GM12878 (cell line): ENCODE data around the gene POLE4. TPM values are rescaled to one million over a fixed set of nuclear protein-coding genes. Genes with fewer than 3 reads are reported as not detected.
A peak's percentile ranks its signal among the peaks of the same experiment; 100 is the strongest.

Experiments used
- ATAC-seq: fragments of 200-7000 bp; cut with Tn5 transposase; 3 replicates; pipeline ENCODE4 v1.9.1; 2020; ENCODE audit warnings: mild to moderate bottlenecking, moderate library complexity
- Bru-seq: library from RNA; stranded (reverse); fragments of 400-500 nt; gene quantifications from one replicate; lab custom pipeline; 2021; lab: Mats Ljungman, UMichigan
- BruChase-seq, 2 experiments: library from RNA; stranded (reverse); fragments of 400-500 nt; gene quantifications; one replicate each; lab custom pipeline; 2021; lab: Mats Ljungman, UMichigan
- BruUV-seq: library from RNA; stranded (reverse); fragments of 400-500 nt; replicated peaks from 2 replicates; lab custom pipeline; 2021; lab: Mats Ljungman, UMichigan
- CTCF ChIA-PET: fragments of 300-600 bp; sonication (Branson Sonifier 250); formaldehyde crosslinking; extraction: SDS; loops from one replicate; lab custom pipeline; 2021; ENCODE audit warnings: inconsistent platforms; lab: Yijun Ruan, JAX
- POLR2A ChIA-PET: fragments of 350-600 bp; formaldehyde crosslinking; extraction: SDS; loops from one replicate; lab custom pipeline; 2021; ENCODE audit warnings: inconsistent platforms; lab: Charles Lee
- RAD21 ChIA-PET: fragments of 300-600 bp; sonication (Branson Sonifier 250); formaldehyde crosslinking; loops from one replicate; lab custom pipeline; 2023; ENCODE audit warnings: antibody characterized with exemption; ENCODE audit not compliant: unreplicated experiment; lab: Charles Lee
- SMC1A ChIA-PET: fragments of 300-600 bp; sonication (Branson Sonifier 250); formaldehyde crosslinking; loops from one replicate; lab custom pipeline; 2023; ENCODE audit not compliant: unreplicated experiment, uncharacterized antibody; lab: Charles Lee
- DNase-seq: peaks from one replicate; pipeline ENCODE4 v3.0.0-alpha.2; 2011; ENCODE audit warnings: low read depth, low spot score
- FAIRE-seq: peaks from 3 replicates; lab custom pipeline; 2011; peaks lifted over from hg19 to GRCh38; lab: Jason Lieb, UNC
- H2AFZ ChIP-seq: 2 replicates; pipeline ENCODE4 v1.6.0; 2011; ENCODE audit warnings: low read depth, low read length, control low read depth; ENCODE audit not compliant: control insufficient read depth
- H3K27ac ChIP-seq: 2 replicates; pipeline ENCODE4 v1.5.1; 2011; ENCODE audit warnings: control low read depth; ENCODE audit not compliant: control insufficient read depth, insufficient read depth
- H3K27me3 ChIP-seq, 2 experiments: replicated peaks in 1 of 2; 2 replicates each; pipeline versions ENCODE4 v1.6.0 to v1.6.1; 2011; ENCODE audit warnings: low read length in 1 of 2; ENCODE audit not compliant: control insufficient read depth in 2 of 2, insufficient read depth in 2 of 2
- H3K36me3 ChIP-seq, 2 experiments: 2 replicates each; pipeline ENCODE4 v1.5.1; 2011; ENCODE audit warnings: low read length in 1 of 2; ENCODE audit not compliant: control insufficient read depth in 2 of 2, insufficient read depth in 2 of 2
- H3K4me1 ChIP-seq: 2 replicates; pipeline ENCODE4 v1.6.1; 2011; ENCODE audit warnings: mild to moderate bottlenecking, low read length, moderate library complexity, mixed read lengths; ENCODE audit not compliant: control insufficient read depth, insufficient read depth
- H3K4me2 ChIP-seq: 2 replicates; pipeline ENCODE4 v1.6.0; 2011; ENCODE audit warnings: control low read depth; ENCODE audit not compliant: control insufficient read depth, insufficient read depth
- H3K4me3 ChIP-seq: fragments of 200-600 bp; sonication (generic); 2 replicates; pipeline ENCODE4 v1.5.1; 2016
- H3K79me2 ChIP-seq: 2 replicates; pipeline ENCODE4 v1.6.0; 2011; ENCODE audit warnings: low read length; ENCODE audit not compliant: control insufficient read depth, insufficient read depth
- H3K9ac ChIP-seq: 2 replicates; pipeline ENCODE4 v1.8.0; 2011; ENCODE audit warnings: low read length, control low read depth, mixed read lengths; ENCODE audit not compliant: control insufficient read depth, insufficient read depth
- H3K9me3 ChIP-seq: replicated peaks from 3 replicates; pipeline ENCODE4 v1.5.1; 2011; ENCODE audit warnings: mild to moderate bottlenecking, low read length; ENCODE audit not compliant: control insufficient read depth, insufficient read depth
- H4K20me1 ChIP-seq: 2 replicates; pipeline ENCODE4 v1.6.0; 2011; ENCODE audit not compliant: control insufficient read depth, insufficient read depth
- BACH1 ChIP-seq: fragments of 450-650 bp; IDR thresholded peaks from 2 replicates; pipeline ENCODE4 v1.6.1; 2017; ENCODE audit warnings: mild to moderate bottlenecking, borderline replicate concordance
- CBFB ChIP-seq: IDR thresholded peaks from 2 replicates; pipeline ENCODE4 v1.6.1; 2016; ENCODE audit warnings: antibody characterized with exemption, low read depth
- CHD4 ChIP-seq: fragments of 200-600 bp; sonication (generic); IDR thresholded peaks from 2 replicates; pipeline ENCODE4 v1.6.1; 2016; ENCODE audit warnings: mild to moderate bottlenecking
- EED ChIP-seq: sonication (generic); IDR thresholded peaks from 2 replicates; pipeline ENCODE4 v1.6.1; 2016; ENCODE audit warnings: antibody characterized with exemption, low read depth
- EGR1 ChIP-seq, 2 experiments: IDR thresholded peaks; 1 replicate in 1 of 2; 2 replicates in 1 of 2; pipeline ENCODE4 v1.6.1; 2011 to 2012; ENCODE audit warnings: low read depth in 2 of 2, low read length in 2 of 2, borderline replicate concordance in 1 of 2, mild to moderate bottlenecking in 1 of 2, moderate library complexity in 1 of 2
- JUND ChIP-seq: IDR thresholded peaks from 2 replicates; pipeline ENCODE4 v1.6.1; 2012; ENCODE audit warnings: low read depth, mild to moderate bottlenecking, low read length, improper control_type of control experiment, moderate library complexity
- KAT2A ChIP-seq: conservative IDR thresholded peaks from 2 replicates; pipeline ENCODE4 v1.6.1; 2011; ENCODE audit warnings: low read depth, low read length; ENCODE audit not compliant: control insufficient read depth
- NR2C1 ChIP-seq: fragments of 450-650 bp; IDR thresholded peaks from 2 replicates; pipeline ENCODE4 v1.6.1; 2017; ENCODE audit warnings: antibody characterized with exemption, mild to moderate bottlenecking, moderate library complexity
- NR2F1 ChIP-seq: fragments of 450-650 bp; conservative IDR thresholded peaks from 2 replicates; pipeline ENCODE4 v1.6.1; 2017; ENCODE audit warnings: mild to moderate bottlenecking
- PML ChIP-seq: IDR thresholded peaks from 2 replicates; pipeline ENCODE4 v1.6.1; 2012; ENCODE audit warnings: low read length, inconsistent platforms
- SIX5 ChIP-seq: IDR thresholded peaks from 2 replicates; pipeline ENCODE4 v1.6.1; 2011; ENCODE audit warnings: mild to moderate bottlenecking, low read depth, low read length, moderate library complexity; ENCODE audit not compliant: severe bottlenecking
- SP1 ChIP-seq: IDR thresholded peaks from one replicate; pipeline ENCODE4 v1.6.1; 2011; ENCODE audit warnings: low read depth, low read length
- SREBF2 ChIP-seq: IDR thresholded peaks from 2 replicates; pipeline ENCODE4 v1.6.1; 2012; ENCODE audit warnings: mild to moderate bottlenecking, low read length
- STAT1 ChIP-seq: fragments of 450-650 bp; conservative IDR thresholded peaks from 2 replicates; pipeline ENCODE4 v1.6.1; 2014; ENCODE audit warnings: antibody characterized with exemption, mild to moderate bottlenecking
- TCF12 ChIP-seq: IDR thresholded peaks from 2 replicates; pipeline ENCODE4 v1.6.1; 2011; ENCODE audit warnings: low read depth, mild to moderate bottlenecking, low read length
- WGBS: methylation state at CpG from one replicate; pipeline ENCODE4 v1.1.6; 2016; ENCODE audit warnings: low lambda C conversion rate; ENCODE audit not compliant: insufficient replicate concordance, insufficient coverage; ENCODE audit errors: missing lambda C conversion rate; 5-methylcytosine and 5-hydroxymethylcytosine counted together
- in situ Hi-C: fragments of 300-500 bp; cut with MboI; formaldehyde crosslinking; loops from 9 replicates; pipeline ENCODE4 v1.14.3; 2018; ENCODE audit warnings: mixed read lengths
- intact Hi-C: fragments of 100-400 bp; cut with micrococcal nuclease; formaldehyde crosslinking; loops from one replicate; pipeline ENCODE4 v1.14.2; 2022; ENCODE audit not compliant: unreplicated experiment
- long read RNA-seq, 2 experiments: library from polyadenylated mRNA; unstranded; transcript quantifications; one replicate each; pipeline ENCODE4 v2.0.0, GENCODE V29; 2019 to 2020
- polyA minus RNA-seq, 3 experiments: library from RNA; depleted of rRNA, polyadenylated mRNA; stranded (reverse); fragments of >200 nt; gene quantifications; 2 replicates each; pipeline ENCODE4 v1.2.3, GENCODE V29; 2011
- polyA plus RNA-seq, 11 experiments: library from polyadenylated mRNA; depleted of rRNA in 4 of 11; unstranded in 6 of 11; stranded (reverse) in 5 of 11; fragments of >200 nt; fragmentation: Nextera tagmentation in 4 of 11; fragmentation: Illumina TruSeq in 1 of 11; extraction: Ambion mirVana in 4 of 11; extraction: Trizol in 1 of 11; gene quantifications; 1 replicate in 1 of 11; 2 replicates in 10 of 11; pipeline versions ENCODE4 v1.2.1 to v1.2.3, GENCODE V29; 2011 to 2016; ENCODE audit warnings: inconsistent platforms in 2 of 11, missing spikeins in 2 of 11, low read depth in 1 of 11
- total RNA-seq, 4 experiments: library from RNA; depleted of rRNA in 3 of 4; stranded (reverse); fragments of >200 nt in 3 of 4; fragmentation: Illumina TruSeq in 1 of 4; extraction: Trizol in 1 of 4; gene quantifications; 2 replicates each; pipeline versions ENCODE4 v1.2.1 to v1.2.3, GENCODE V29; 2013 to 2021
- TF ChIP-seq, protein P1 (sequence below): IDR thresholded peaks from 2 replicates; pipeline ENCODE4 v1.6.1; 2011; ENCODE audit warnings: low read depth, mild to moderate bottlenecking, low read length, moderate library complexity, borderline replicate concordance; ENCODE audit errors: extremely low read depth

POLE4 gene
- 27.5 and 34.0 TPM in 2 replicates for total RNA-seq (2013; cell fraction: nucleolus; rRNA removed)
- total RNA-seq (2014; rRNA removed) (46.8 and 47.0 TPM in 2 replicates), total RNA-seq (2014; rRNA removed; fragmentation: Illumina TruSeq; extraction: Trizol) (46.7 and 49.0 TPM in 2 replicates), total RNA-seq (2021) (75.8 and 78.9 TPM in 2 replicates), polyA plus RNA-seq (2011; rRNA removed) (112 and 129 TPM in 2 replicates), polyA plus RNA-seq (2014; fragmentation: Illumina TruSeq; extraction: Trizol) (38.5 and 43.9 TPM in 2 replicates), polyA plus RNA-seq (2014; fragmentation: Nextera tagmentation; extraction: Ambion mirVana) (10 to 100 TPM; 48.8 to 86.2 TPM), polyA plus RNA-seq (2014; rRNA removed) (57.8 and 69.5 TPM in 2 replicates), polyA plus RNA-seq (2016; fragmentation: Nextera tagmentation; extraction: Ambion mirVana) (100 to 1,000 TPM; 210 to 221 TPM), polyA minus RNA-seq (2011; rRNA and poly(A)+ RNA removed) (10.5 and 10.9 TPM in 2 replicates), Bru-seq, nascent RNA (percentile 86 among the genes with signal in this experiment), BruChase-seq, experiment 1, labeled RNA remaining after a 6-hour chase (percentile 71 among the genes with signal in this experiment), BruChase-seq, experiment 2, labeled RNA remaining after a 2-hour chase (percentile 79 among the genes with signal in this experiment)
- 62.9 TPM for polyA plus RNA-seq (2011; ENCODE audit: low read depth)
- polyA plus RNA-seq (2011; cell fraction: cytosol; rRNA removed) = 51.8 and 53.5 TPM in 2 replicates
- 23.7 and 26.3 TPM in 2 replicates for polyA plus RNA-seq (2011; cell fraction: nucleus; rRNA removed)
- 44.8 and 64.0 TPM in 2 replicates for polyA plus RNA-seq (2012)
- 14.0 and 18.2 TPM in 2 replicates for polyA minus RNA-seq (2011; cell fraction: cytosol; rRNA and poly(A)+ RNA removed)
- polyA minus RNA-seq (2011; cell fraction: nucleus; rRNA and poly(A)+ RNA removed) = 11.8 and 30.4 TPM in 2 replicates
- long read RNA-seq, experiment 1, transcript POLE4-205 (4 exons, 1,248 nt) = major isoform, 26 of 32 reads
- long read RNA-seq, experiment 1, partial matches to known transcripts = 1 of 32 reads
- long read RNA-seq, experiment 1, other reads (novel, unspliced or antisense) = 2 of 32 reads
- long read RNA-seq, experiment 2, transcript POLE4-205 (4 exons, 1,248 nt) = major isoform, 12 of 18 reads
- long read RNA-seq, experiment 2, partial matches to known transcripts = 0 of 18 reads
- long read RNA-seq, experiment 2, other reads (novel, unspliced or antisense) = 2 of 18 reads

DNA sequence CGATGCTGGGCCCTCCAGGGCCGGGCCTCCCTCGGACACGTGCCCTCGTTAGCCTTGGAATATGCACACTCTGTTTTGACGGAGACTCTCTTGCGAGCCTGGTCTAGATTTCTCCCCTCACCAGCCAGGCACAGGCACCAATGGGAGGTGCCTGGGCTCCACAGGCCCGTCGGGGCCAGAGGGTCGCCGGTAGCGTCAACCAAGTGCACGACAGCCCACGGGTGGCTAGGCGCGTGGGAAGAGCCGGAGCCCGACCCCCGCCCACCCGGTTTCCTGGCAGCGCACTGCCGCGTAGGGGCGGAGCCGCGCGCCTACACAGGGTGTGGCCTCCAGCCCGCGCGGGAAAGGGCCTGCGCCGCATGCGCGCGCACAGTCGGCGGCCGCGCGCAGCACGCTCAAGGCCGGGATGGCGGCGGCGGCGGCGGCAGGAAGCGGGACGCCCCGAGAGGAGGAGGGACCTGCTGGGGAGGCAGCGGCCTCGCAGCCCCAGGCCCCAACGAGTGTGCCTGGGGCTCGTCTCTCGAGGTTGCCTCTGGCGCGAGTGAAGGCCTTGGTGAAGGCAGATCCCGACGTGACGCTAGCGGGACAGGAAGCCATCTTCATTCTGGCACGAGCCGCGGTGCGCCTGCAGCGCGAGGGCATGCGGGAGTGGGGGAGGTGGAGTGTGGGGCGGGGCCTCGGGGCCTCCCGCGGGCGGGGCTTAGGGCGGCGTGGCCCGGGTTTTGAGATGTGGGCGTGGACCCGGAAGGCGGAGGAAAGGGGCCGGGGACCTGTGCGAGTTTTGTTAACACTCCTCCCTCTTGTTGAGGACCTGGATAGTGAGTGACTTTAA, at the start of gene POLE4:
TSS of gene POLE4 (plus strand) at position 370 of the 832 bp plus-strand sequence. CDS start at position 407, 37 bp downstream.
- DNase-seq (peak; percentile 68), ATAC-seq (peak; percentile 97), FAIRE-seq (peak; percentile 86)
- SMC1A ChIA-PET = interaction anchor here (0.8 to 2.3 kb wide), 2 partner anchors 9 to 13 kb away, joined by 3 to 13 read pairs; no protein-coding TSS in a partner anchor
- CTCF ChIA-PET = interaction anchor here (0.9 to 1.5 kb wide), 4 partner anchors 9 to 447 kb away, joined by 3 to 7 read pairs (median 4); no protein-coding TSS in a partner anchor
- peaks cover 2% of the 10 kb centered on the region; the same call in 2 of the 3 replicates for H3K9me3 ChIP-seq
- intact Hi-C loops (loop anchor here (1.0 to 5.0 kb wide), 2 partner anchors 13 to 474 kb away; no protein-coding TSS in a partner anchor), in situ Hi-C loops (no loop called here)
- BruUV-seq = no TSS peak
- H2AFZ ChIP-seq = peak within 1 kb of the TSS; percentile 99
- peak within 1 kb of the TSS; percentile 78 for H3K4me3 ChIP-seq
- H3K79me2 ChIP-seq = peaks cover 2% of the 10 kb centered on the region
- H3K9ac ChIP-seq = peak within 1 kb of the TSS; percentile 80
- H3K4me2 ChIP-seq = peak within 1 kb of the TSS; percentile 99
- POLR2A ChIA-PET = interaction anchor here (1.4 kb wide), 1 partner anchor 15 kb away, joined by 4 read pairs; no protein-coding TSS in a partner anchor
- H3K27ac ChIP-seq = peak within 1 kb of the TSS; percentile 93
- RAD21 ChIA-PET = interaction anchor here (0.6 kb wide), 1 partner anchor 852 kb away, joined by 3 read pairs; no protein-coding TSS in a partner anchor
- no peaks in the 10 kb centered on the region for H3K36me3 ChIP-seq
- 2% methylated on average over 68 of the region's 81 CpGs for WGBS
- no peaks in the 10 kb centered on the region for H4K20me1 ChIP-seq
- H3K27me3 ChIP-seq = no peaks in the 10 kb centered on the region
- peaks cover 8% of the 10 kb centered on the region for H3K4me1 ChIP-seq
- TF ChIP-seq CBFB = peak; percentile 47; the same call in 1 of the 2 replicates
- no peak for TF ChIP-seq NR2C1
- TF ChIP-seq EED = no peak
- no peak for TF ChIP-seq JUND
- TF ChIP-seq SP1 = peak; percentile 12
- peak; percentile 14; the same call in 1 of the 2 replicates for TF ChIP-seq TCF12
- TF ChIP-seq STAT1 = 0 out of 2 replicates have a peak, but pooled peaks have one; percentile 59
- no peak for TF ChIP-seq KAT2A
- no peak for TF ChIP-seq SREBF2
- TF ChIP-seq EGR1 (IDR thresholded peaks at IDR 0.05; ENCODE audit: borderline replicate concordance in 1 of 2, low read depth in 2 of 2, low read length in 2 of 2) = peak in 1 of 2 experiments; percentile 81; a peak in 2 of 3 replicates
- no peak for TF ChIP-seq CHD4
- TF ChIP-seq BACH1 = no peak; the same call in none of the 2 replicates
- peak; percentile 97 for TF ChIP-seq PML
- peak; percentile 67 for TF ChIP-seq NR2F1
- no peak for TF ChIP-seq SIX5
- TF ChIP-seq, protein P1, sequence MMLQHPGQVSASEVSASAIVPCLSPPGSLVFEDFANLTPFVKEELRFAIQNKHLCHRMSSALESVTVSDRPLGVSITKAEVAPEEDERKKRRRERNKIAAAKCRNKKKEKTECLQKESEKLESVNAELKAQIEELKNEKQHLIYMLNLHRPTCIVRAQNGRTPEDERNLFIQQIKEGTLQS = no peak
